ENCODE results near the gene CCDC14.
A peak's percentile ranks its signal among the peaks of the same experiment; 100 is the strongest.
"Not testable (repeated sequence)": the region's sequence is repeated elsewhere in the genome, so short reads cannot be mapped to it uniquely, and the experiment has no call there.

The CCDC14 gene

DNA sequence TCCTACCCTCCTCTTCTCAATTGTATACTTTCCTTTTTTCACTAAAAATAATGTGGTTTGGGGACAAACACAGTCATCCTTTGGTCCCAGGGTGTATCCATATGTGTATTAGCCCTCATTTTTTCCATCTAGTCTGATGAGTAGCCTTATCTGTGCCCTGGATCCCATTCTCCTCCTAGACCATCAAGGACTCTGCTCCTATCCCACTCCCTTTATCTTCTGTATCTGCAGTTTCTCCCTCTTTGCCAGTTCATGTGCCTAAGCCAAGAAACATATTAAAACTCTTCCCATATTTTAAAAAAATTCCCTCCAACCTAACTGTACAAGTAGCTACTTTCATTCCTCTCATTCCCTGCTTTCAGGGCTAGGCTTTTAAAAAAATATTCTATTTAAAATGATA is 25.2 kb downstream of the CCDC14 start:
- TF ChIP-seq POLR2A (IDR thresholded peaks at IDR 0.05; ENCODE audit: low read depth, low read length), result no peak
- FAIRE-seq, result no peak
- no peak for DNase-seq (ENCODE audit: insufficient read length, low spot score)

DNA sequence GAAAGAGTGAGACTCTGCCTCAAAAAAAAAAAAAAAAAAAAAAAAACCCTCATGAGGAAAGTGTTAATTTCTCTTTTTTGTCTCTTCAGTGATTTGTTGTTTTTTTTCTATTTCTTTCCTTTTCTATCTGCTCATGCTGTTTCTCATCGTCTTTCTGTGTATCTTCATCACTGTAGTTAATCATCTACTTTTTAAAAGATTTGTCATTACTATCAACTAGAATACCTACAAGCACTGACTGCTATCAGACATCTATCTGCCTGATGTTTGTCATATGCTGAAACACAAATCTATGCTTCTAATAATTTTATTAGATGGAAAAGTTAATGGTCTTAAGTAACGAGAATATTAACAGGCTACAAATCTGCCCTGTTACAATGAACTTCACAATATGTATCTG is 26.8 kb downstream of the CCDC14 start:
- FAIRE-seq (no peak), DNase-seq (ENCODE audit: insufficient read length, low spot score) (no peak)
- TF ChIP-seq POLR2A (IDR thresholded peaks at IDR 0.05; ENCODE audit: low read depth, low read length), result no peak

DNA sequence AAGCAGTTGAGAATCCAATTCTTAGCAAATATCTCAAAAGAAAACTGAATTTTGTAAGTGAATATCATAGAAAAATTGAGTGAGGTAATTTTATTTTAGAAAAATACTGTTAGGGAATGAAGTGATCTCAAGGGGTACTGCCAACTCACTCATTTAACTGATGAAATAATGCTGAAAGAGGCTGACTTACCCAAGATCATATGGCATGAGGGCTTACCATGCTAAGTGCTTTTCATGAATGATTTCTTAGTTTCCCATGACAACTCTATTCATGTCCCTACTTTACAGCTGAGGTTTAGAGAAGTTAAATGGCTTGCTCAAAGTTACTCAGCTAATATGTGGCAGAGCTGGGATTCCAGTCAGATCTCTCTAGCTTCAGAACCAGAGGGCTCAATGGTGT is 30.6 kb downstream of the CCDC14 start:
- DNase-seq (ENCODE audit: insufficient read length, low spot score) (no peak), FAIRE-seq (peak; percentile 11)
- TF ChIP-seq POLR2A (IDR thresholded peaks at IDR 0.05; ENCODE audit: low read depth, low read length), result no peak

DNA sequence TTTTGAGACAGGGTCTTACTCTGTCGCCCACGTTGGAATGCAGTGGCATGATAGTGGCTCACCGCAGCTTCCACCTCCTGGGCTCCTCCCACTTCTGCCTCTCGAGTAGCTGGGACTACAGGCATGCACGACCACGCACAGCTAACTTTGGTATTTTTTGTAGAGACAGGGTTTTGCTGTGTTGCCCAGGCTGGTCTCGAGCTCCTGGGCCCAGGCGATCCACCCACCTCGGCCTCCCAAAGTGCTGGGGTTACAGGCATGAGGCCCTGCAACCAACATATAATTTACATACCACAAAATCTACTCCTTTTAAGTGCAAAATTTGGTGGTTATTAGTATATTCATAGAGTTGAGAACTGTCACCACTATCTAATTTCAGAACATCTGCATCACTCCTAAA is 31.7 kb downstream of the CCDC14 start:
- FAIRE-seq, result no peak
- no peak for DNase-seq (ENCODE audit: insufficient read length, low spot score)
- TF ChIP-seq POLR2A (IDR thresholded peaks at IDR 0.05; ENCODE audit: low read depth, low read length), result no peak

DNA sequence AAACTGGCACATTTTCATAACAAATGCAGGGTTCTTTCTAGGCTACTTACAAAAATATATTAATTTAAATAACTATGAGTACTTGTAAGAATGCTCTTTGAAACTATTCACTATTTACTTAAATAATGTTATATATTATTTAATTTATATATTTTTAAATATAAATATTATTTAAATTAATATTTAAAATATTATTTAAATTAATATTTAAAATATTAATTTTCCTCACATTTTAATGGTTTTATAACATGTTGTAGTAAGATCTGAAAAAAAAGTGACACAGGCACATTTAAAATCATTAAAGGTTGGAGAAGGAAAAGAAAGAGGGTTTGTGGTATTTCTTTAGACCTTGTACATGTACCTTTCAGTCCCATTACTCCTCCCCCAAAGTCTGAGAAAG is 34.6 kb downstream of the CCDC14 start:
- FAIRE-seq, result no peak
- no peak for DNase-seq (ENCODE audit: insufficient read length, low spot score)
- no peak for TF ChIP-seq POLR2A (IDR thresholded peaks at IDR 0.05; ENCODE audit: low read depth, low read length)

DNA sequence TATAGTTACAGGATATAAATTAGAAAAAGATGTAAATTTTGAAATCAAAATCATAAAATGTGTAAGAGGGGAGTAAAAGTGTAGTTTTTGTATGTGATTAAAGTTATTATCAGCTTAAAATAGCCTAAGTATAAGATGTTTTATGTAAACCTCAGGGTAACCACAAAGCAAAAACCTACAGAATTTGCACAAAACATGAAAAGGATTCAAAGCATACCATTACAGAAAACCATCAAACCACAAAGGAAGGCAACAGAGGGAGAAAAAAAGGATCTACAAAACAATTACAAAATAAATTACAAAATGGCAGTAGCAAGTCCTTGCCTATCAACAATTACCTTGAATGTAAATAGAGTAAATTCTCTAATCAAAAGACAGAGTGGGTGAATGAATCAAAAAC is 40.2 kb downstream of the CCDC14 start:
- DNase-seq (ENCODE audit: insufficient read length, low spot score) (no peak), FAIRE-seq (peak; percentile 6)
- TF ChIP-seq POLR2A (IDR thresholded peaks at IDR 0.05; ENCODE audit: low read depth, low read length), result no peak

DNA sequence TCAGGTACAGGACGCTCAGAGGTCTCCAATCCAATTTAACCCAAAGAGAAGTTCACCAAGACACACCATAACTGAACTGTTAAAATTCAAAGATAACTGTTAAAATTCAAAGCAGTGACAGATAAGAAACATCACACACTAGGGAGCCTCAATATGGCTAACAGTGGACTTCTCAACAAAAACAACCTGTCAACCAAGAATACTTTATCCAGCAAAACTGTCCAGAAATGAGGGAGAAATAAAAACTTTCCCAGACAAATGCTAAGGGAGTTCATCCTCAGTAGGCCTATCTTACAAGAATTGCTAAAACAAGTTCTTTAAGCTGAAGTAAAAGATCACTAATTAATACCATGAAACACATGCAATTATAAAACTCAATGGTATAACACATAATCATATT is 40.6 kb downstream of the CCDC14 start:
- DNase-seq (ENCODE audit: insufficient read length, low spot score) (no peak), FAIRE-seq (peak; percentile 43)
- TF ChIP-seq POLR2A (IDR thresholded peaks at IDR 0.05; ENCODE audit: low read depth, low read length), result no peak

DNA sequence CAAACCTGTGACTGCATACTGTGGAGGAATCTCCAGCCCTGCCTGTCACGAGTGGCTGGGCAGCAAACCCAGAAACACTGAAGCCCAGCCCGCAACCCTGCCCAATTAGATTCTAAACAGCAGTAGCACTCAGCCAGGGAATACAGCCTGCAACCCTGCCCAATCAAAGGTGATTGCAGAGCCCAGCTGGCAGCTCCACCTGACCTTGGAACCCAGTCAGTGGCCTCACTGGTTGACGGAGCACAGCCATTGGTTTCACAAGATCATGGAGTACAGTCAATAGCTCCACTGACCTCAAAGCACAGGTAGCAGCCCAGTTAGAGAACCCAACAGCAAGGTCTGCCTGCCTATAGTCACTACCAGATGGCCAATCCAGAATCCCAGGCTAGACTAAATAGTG is 41.7 kb downstream of the CCDC14 start:
- DNase-seq (ENCODE audit: insufficient read length, low spot score) (no peak), FAIRE-seq (no peak)
- no peak for TF ChIP-seq POLR2A (IDR thresholded peaks at IDR 0.05; ENCODE audit: low read depth, low read length)

DNA sequence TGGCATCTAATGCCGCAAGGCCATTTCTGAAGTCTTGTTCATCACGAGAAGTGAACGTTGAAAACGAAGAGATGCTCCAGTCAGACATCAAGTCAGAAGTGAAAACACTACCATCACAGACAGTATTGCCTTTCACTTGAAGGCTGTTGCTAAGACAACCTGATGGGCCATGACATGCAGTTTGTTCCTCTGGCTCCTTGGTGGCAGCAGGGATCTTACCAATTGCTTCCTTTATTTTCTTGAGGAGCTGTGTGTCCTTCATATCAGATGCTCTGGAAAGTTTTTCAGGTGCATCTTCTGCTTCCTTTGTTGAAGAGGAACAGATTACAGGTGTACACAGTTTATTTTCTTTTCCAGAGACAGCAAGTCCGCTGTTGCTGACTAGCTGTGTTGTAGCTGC is 46.2 kb downstream of the CCDC14 start:
- DNase-seq (ENCODE audit: insufficient read length, low spot score) (no peak), FAIRE-seq (peak; percentile 62)
- no peak for TF ChIP-seq POLR2A (IDR thresholded peaks at IDR 0.05; ENCODE audit: low read depth, low read length)

DNA sequence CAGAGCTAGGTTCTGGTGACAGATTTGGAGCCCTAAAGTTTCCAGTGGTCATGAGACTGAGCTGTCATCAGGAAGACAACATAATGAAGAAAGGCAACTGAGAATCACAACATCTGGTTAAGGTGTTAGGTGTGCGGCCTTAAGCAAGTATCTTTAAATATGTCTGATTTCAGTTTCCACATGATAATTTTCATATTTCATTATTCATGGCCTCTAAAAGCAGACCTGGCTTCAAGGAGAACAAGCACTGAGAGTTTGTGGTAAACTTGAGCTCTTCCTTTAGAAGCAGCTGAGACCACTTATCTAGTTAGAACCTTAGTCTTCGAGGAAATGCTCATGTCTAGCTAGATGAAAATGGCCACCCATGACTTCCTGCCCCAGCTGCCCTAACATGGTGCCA is 51.2 kb downstream of the CCDC14 start:
- TF ChIP-seq POLR2A (IDR thresholded peaks at IDR 0.05; ENCODE audit: low read depth, low read length), result no peak
- DNase-seq (ENCODE audit: insufficient read length, low spot score) (no peak), FAIRE-seq (no peak)

DNA sequence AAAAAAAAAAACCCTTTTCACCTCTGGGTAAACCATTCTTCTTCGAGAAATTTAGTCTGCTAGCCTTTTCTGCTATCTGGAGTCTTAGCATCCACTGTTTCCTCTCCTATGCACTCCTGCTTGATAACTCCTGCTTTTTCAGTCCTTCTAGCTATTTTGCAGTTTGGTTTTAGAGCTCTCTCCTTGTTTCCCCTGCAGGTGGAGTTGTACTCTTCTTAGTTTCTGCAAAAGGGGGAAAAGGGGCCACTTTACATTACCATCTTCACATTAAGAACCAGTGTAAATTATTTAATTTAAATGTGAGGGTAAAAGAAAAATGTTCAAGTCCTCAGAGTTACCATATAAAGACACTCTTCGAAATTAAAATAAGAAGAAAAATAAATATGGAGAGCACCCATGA is 53.3 kb downstream of the CCDC14 start:
- FAIRE-seq (no peak), DNase-seq (ENCODE audit: insufficient read length, low spot score) (no peak)
- no peak for TF ChIP-seq POLR2A (IDR thresholded peaks at IDR 0.05; ENCODE audit: low read depth, low read length)

DNA sequence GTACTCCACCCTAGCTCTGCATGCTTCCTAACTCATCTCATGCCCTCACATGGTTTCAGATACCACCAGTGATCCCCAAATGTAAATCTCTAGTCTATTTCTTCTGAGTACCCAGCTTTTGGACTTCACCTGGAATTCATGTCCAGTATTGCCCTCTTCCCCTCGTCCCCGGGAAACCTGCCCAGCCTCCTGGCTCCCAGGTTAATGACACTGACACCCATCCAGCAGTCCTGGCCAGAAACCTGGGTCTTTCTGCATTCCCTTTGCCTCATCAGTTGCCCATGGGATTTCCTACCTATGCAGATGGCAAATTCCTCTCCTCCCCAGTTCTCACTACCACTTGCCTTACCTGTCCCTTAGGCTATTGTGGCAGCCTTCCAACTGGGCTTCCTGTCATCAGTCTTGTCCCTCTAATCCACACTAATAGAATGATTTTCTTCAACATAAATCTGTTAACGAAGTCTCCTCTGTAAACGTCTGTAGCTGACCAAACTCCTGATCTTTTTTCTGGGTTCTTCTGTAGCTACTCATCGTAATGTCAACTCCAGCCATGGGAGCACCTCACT is 61.6 kb downstream of the CCDC14 start:
- no peak for FAIRE-seq
- no peak for TF ChIP-seq POLR2A (IDR thresholded peaks at IDR 0.05; ENCODE audit: low read depth, low read length)
- no peak for DNase-seq (ENCODE audit: insufficient read length, low spot score)

DNA sequence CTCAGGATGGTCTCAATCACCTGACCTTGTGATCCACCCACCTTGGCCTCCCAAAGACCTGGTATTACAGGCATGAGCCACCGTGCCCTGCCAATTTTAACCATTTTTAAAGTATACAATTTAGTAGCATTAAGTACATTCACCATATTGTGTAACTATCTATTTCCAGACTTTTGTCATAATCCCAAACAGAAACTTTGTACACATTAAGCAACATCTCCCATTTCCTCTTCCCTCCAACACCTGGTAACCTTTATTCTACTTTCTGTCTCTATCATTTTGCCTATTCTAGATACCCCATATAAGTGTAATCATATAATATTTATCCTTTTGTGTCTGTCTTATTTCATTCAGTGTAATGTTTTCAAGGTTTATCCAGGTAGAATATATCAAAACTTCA is 68.0 kb downstream of the CCDC14 start:
- TF ChIP-seq POLR2A (IDR thresholded peaks at IDR 0.05; ENCODE audit: low read depth, low read length), result no peak
- FAIRE-seq (no peak), DNase-seq (ENCODE audit: insufficient read length, low spot score) (no peak)

DNA sequence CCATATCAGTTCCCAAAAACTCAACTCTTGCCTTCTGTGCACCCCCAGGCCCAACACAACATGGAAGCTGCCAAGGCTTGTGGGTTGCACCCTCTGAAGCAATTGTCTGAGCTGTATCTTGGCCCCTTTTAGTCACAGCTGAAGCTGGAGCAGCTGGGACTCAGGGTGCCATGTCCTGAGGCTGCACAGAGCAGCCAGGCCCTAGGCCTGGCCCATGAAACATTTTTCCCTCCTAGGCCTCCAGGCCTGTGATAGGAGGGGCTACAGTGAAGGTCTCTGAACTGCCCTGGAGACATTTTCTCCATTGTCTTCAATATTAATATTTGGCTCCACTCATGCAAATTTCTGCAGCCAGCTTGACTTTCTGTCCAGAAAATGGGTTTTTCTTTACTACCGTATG is 68.8 kb downstream of the CCDC14 start:
- no peak for TF ChIP-seq POLR2A (IDR thresholded peaks at IDR 0.05; ENCODE audit: low read depth, low read length)
- FAIRE-seq, result no peak

DNA sequence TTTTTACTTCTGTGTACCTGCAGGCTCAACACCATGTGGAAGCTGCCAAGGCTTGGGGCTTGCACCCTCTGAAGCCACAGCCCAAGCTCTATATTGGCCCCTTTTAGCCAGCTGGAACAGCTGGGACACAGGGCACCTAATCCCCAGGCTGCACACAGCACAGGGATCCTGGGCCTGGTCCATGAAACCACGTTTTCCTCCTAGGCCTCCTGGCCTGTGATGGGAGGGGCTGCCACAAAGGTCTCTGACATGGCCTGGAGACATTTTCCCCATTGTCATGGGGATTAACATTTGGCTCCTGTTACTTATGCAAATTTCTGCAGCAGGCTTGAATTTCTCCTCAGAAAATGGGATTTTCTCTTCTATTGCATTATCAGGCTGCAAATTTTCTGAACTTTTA is 70.0 kb downstream of the CCDC14 start:
- DNase-seq (ENCODE audit: insufficient read length, low spot score); FAIRE-seq: not testable (repeated sequence)

More for the DNA sequence above, 68.8 kb downstream of the CCDC14 start:
- no peak for DNase-seq (ENCODE audit: insufficient read length, low spot score)

DNA sequence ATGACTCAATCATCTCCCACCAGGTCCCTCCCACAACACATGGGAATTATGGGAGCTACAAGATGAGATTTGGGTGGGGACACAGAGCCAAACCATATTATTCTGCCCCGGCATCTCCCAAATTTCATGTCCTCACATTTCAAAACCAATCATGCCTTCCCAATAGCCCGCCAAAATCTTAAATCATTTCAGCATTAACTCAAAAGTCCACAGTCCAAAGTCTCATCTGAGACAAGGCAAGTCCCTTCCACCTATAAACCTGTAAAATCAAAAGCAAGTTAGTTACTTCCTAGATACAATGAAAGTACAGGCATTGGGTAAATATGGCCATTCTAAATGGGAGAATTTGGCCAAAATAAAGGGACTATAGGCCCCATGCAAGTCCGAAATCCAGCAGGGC is 70.9 kb downstream of the CCDC14 start:
- not testable (repeated sequence) for FAIRE-seq; DNase-seq (ENCODE audit: insufficient read length, low spot score)

All from H54 (cell line).